K562 (cell line): ENCODE results near the gene CACNA1I. TPM values are rescaled to one million over a fixed set of nuclear protein-coding genes. Genes with fewer than 3 reads are reported as not detected.

Experiments
- ARID3A ChIP-seq: IDR thresholded peaks from 2 replicates; pipeline ENCODE4 v1.6.1; 2012; ENCODE audit warnings: low read depth, low read length, improper control_type of control experiment, borderline replicate concordance
- ATF1 ChIP-seq, 2 experiments: fragments of 450-650 bp in 1 of 2; IDR thresholded peaks; 2 replicates each; pipeline ENCODE4 v1.6.1; 2016; ENCODE audit warnings: missing compliant biosample characterization in 1 of 2, missing genetic modification characterization in 1 of 2
- HBP1 ChIP-seq: fragments of 450-650 bp; formaldehyde crosslinking; IDR thresholded peaks from 2 replicates; pipeline ENCODE4 v1.4.0; 2022; ENCODE audit warnings: missing genetic modification characterization
- HNRNPK ChIP-seq: fragments of 200-400 bp; formaldehyde crosslinking; IDR thresholded peaks from one replicate; pipeline ENCODE4 v1.6.1; 2018; ENCODE audit warnings: mild to moderate bottlenecking, low read depth, low read length; ENCODE audit not compliant: poor library complexity, severe bottlenecking
- MBD1 ChIP-seq: fragments of 250-450 bp; sonication (Bioruptor Pico); IDR thresholded peaks from 2 replicates; pipeline ENCODE4 v1.8.0; 2022; ENCODE audit warnings: inconsistent platforms
- RERE ChIP-seq: sonication (generic); formaldehyde crosslinking; IDR thresholded peaks from 2 replicates; pipeline ENCODE4 v1.8.0; 2023; ENCODE audit warnings: missing genetic modification reagents, mild to moderate bottlenecking, borderline replicate concordance
- SIN3A ChIP-seq, 2 experiments: fragments of 150-350 bp in 1 of 2; IDR thresholded peaks; 2 replicates each; pipeline ENCODE4 v1.6.1; 2011 to 2016; ENCODE audit warnings: borderline replicate concordance in 2 of 2, low read depth in 2 of 2, low read length in 2 of 2, mild to moderate bottlenecking in 2 of 2, moderate library complexity in 2 of 2; ENCODE audit not compliant: control insufficient read depth in 1 of 2
- THRA ChIP-seq: fragments of 450-650 bp; IDR thresholded peaks from 2 replicates; pipeline ENCODE4 v1.6.1; 2017; ENCODE audit warnings: mild to moderate bottlenecking, moderate library complexity
- ZNF384 ChIP-seq: IDR thresholded peaks from 2 replicates; pipeline ENCODE4 v1.6.1; 2012; ENCODE audit warnings: low read depth, low read length, improper control_type of control experiment
- ZNF740 ChIP-seq, 3 experiments: fragments of 200-800 bp in 1 of 3; sonication (Bioruptor generic) in 1 of 3; sonication (generic) in 1 of 3; formaldehyde crosslinking in 1 of 3; IDR thresholded peaks; 2 replicates each; pipeline versions ENCODE4 v1.6.1 to v1.8.0; 2016 to 2022; ENCODE audit warnings: mild to moderate bottlenecking in 2 of 3, missing compliant biosample characterization in 2 of 3, missing genetic modification characterization in 2 of 3, missing genetic modification reagents in 1 of 3
- ZZZ3 ChIP-seq: fragments of 450-650 bp; IDR thresholded peaks from 2 replicates; pipeline ENCODE4 v1.6.1; 2016; ENCODE audit warnings: antibody characterized with exemption, mild to moderate bottlenecking, moderate library complexity
- polyA plus RNA-seq, 8 experiments: library from polyadenylated mRNA; depleted of rRNA in 4 of 8; stranded (reverse) in 5 of 8; unstranded in 3 of 8; fragments of >200 nt; fragmentation: Nextera tagmentation in 2 of 8; fragmentation: Illumina TruSeq in 1 of 8; extraction: Ambion mirVana in 2 of 8; extraction: Trizol in 1 of 8; gene quantifications; 2 replicates each; pipeline versions ENCODE4 v1.2.1 to v1.2.3, GENCODE V29; 2011 to 2014; ENCODE audit warnings: inconsistent platforms in 1 of 8, missing spikeins in 1 of 8
- total RNA-seq, 7 experiments: library from RNA; depleted of rRNA in 6 of 7; stranded (reverse); fragments of >200 nt in 6 of 7; fragmentation: Illumina TruSeq in 2 of 7; extraction: Trizol in 2 of 7; gene quantifications; 2 replicates each; pipeline versions ENCODE4 v1.2.1 to v1.2.3, GENCODE V29; 2011 to 2021; ENCODE audit warnings: low replicate concordance in 1 of 7

The CACNA1I gene
- total and polyA plus RNA-seq, 9 of the 15 experiments (the other 6 are each of a cell fraction or from before 2014, with no cell fraction given) = 0.01 to 0.79 (median 0.32) TPM; not detected in 1

- TF ChIP-seq SIN3A (IDR thresholded peaks at IDR 0.05; ENCODE audit: borderline replicate concordance in 2 of 2, control insufficient read depth in 1 of 2, low read depth in 2 of 2, low read length in 2 of 2) (no peak), HNRNPK (no peak), ZNF740 (CRISPR knock-in tag; IDR thresholded peaks at IDR 0.05) (no peak), ZNF740 (tag; IDR thresholded peaks at IDR 0.05) (no peak), ATF1 (CRISPR knock-in tag; IDR thresholded peaks at IDR 0.05) (no peak), ATF1 (tag; IDR thresholded peaks at IDR 0.05) (no peak), MBD1 (CRISPR knock-in tag) (no peak), ARID3A (no peak), HBP1 (CRISPR knock-in tag) (no peak), RERE (no peak), ZZZ3 (no peak), ZNF384 (no peak), THRA (no peak)
Measured at GRCh38 chr22:39634530-39635405, 64.2 kb downstream of the CACNA1I start (continued).
